ENCODE measurements around the gene TUBB1. TPM values are rescaled to one million over a fixed set of nuclear protein-coding genes. Genes with fewer than 3 reads are reported as not detected.

The TUBB1 gene
- total and polyA plus RNA-seq, 2 of the 13 experiments (the other 11 are each of a cell fraction or from before 2014, with no cell fraction given), result 0.11 to 57.6 TPM

DNA sequence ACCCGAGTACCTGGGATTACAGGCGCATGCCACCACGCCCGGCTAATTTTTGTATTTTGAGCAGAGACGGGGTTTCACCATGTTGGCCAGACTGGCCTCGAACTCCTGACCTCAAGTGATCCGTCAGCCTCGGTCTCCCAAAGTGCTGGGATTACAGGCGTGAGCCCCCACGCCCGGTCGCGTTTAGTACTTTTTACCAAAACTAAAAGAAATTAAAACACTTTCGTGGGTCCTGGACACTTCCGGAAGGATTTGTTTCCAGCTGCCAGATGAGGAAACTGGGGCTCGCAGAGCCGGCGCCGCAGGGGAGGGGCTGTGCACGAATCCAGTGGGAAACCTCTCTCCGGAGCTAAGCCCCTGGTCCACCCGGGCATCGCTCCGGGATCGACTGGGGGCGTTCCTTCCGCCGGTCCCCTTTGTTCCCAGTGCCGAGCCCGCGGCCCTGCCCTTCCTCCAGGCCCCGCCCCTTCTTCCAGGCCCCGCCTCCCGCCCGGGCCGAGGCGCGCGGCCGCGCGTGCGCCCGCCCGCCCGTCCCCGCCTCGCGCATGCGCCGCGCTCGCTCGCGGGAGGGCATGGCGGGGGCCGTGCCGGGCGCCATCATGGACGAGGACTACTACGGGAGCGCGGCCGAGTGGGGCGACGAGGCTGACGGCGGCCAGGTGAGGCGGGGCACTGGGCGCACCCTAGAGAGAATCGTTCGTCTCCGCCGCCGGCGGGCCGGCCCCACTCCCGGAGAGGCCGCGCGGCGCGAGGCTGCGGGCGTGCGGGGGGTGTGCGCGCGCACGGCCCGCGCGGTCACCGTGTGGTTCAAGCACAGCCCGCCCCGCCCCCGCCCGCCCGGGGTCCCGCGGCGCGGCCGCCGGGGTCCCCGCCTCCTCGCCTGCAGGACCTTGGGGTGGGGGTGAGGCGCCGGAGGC lies 38.3 kb upstream of the TUBB1 start, which contains the start of gene NELFCD (continued):
- no peak for TF ChIP-seq SNRNP70 (IDR thresholded peaks at IDR 0.05; ENCODE audit: low read depth, low read length)
- TF ChIP-seq, protein P1, sequence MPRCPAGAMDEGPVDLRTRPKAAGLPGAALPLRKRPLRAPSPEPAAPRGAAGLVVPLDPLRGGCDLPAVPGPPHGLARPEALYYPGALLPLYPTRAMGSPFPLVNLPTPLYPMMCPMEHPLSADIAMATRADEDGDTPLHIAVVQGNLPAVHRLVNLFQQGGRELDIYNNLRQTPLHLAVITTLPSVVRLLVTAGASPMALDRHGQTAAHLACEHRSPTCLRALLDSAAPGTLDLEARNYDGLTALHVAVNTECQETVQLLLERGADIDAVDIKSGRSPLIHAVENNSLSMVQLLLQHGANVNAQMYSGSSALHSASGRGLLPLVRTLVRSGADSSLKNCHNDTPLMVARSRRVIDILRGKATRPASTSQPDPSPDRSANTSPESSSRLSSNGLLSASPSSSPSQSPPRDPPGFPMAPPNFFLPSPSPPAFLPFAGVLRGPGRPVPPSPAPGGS (CRISPR knock-in tag; IDR thresholded peaks at IDR 0.05), result peak; percentile 28; the same call in 1 of the 2 replicates
- peak; percentile 83; the same call in 1 of the 2 replicates for TF ChIP-seq ZNF879 (CRISPR knock-in tag; IDR thresholded peaks at IDR 0.05)
- peak; percentile 76 for TF ChIP-seq ZNF501 (CRISPR knock-in tag; IDR thresholded peaks at IDR 0.05)
- TF ChIP-seq ZEB1 (IDR thresholded peaks at IDR 0.05; ENCODE audit: insufficient replicate concordance, low read depth), result no peak
- TF ChIP-seq ZNF607 (CRISPR knock-in tag; IDR thresholded peaks at IDR 0.05; ENCODE audit: borderline replicate concordance), result no peak
- no peak; the same call in 1 of the 2 replicates for TF ChIP-seq KDM5A (IDR thresholded peaks at IDR 0.05; ENCODE audit: borderline replicate concordance, low read length)
- TF ChIP-seq, protein P2, sequence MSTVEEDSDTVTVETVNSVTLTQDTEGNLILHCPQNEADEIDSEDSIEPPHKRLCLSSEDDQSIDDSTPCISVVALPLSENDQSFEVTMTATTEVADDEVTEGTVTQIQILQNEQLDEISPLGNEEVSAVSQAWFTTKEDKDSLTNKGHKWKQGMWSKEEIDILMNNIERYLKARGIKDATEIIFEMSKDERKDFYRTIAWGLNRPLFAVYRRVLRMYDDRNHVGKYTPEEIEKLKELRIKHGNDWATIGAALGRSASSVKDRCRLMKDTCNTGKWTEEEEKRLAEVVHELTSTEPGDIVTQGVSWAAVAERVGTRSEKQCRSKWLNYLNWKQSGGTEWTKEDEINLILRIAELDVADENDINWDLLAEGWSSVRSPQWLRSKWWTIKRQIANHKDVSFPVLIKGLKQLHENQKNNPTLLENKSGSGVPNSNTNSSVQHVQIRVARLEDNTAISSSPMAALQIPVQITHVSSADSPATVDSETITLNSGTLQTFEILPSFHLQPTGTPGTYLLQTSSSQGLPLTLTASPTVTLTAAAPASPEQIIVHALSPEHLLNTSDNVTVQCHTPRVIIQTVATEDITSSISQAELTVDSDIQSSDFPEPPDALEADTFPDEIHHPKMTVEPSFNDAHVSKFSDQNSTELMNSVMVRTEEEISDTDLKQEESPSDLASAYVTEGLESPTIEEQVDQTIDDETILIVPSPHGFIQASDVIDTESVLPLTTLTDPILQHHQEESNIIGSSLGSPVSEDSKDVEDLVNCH (CRISPR knock-in tag; IDR thresholded peaks at IDR 0.05), result no peak
- TF ChIP-seq, protein P3, sequence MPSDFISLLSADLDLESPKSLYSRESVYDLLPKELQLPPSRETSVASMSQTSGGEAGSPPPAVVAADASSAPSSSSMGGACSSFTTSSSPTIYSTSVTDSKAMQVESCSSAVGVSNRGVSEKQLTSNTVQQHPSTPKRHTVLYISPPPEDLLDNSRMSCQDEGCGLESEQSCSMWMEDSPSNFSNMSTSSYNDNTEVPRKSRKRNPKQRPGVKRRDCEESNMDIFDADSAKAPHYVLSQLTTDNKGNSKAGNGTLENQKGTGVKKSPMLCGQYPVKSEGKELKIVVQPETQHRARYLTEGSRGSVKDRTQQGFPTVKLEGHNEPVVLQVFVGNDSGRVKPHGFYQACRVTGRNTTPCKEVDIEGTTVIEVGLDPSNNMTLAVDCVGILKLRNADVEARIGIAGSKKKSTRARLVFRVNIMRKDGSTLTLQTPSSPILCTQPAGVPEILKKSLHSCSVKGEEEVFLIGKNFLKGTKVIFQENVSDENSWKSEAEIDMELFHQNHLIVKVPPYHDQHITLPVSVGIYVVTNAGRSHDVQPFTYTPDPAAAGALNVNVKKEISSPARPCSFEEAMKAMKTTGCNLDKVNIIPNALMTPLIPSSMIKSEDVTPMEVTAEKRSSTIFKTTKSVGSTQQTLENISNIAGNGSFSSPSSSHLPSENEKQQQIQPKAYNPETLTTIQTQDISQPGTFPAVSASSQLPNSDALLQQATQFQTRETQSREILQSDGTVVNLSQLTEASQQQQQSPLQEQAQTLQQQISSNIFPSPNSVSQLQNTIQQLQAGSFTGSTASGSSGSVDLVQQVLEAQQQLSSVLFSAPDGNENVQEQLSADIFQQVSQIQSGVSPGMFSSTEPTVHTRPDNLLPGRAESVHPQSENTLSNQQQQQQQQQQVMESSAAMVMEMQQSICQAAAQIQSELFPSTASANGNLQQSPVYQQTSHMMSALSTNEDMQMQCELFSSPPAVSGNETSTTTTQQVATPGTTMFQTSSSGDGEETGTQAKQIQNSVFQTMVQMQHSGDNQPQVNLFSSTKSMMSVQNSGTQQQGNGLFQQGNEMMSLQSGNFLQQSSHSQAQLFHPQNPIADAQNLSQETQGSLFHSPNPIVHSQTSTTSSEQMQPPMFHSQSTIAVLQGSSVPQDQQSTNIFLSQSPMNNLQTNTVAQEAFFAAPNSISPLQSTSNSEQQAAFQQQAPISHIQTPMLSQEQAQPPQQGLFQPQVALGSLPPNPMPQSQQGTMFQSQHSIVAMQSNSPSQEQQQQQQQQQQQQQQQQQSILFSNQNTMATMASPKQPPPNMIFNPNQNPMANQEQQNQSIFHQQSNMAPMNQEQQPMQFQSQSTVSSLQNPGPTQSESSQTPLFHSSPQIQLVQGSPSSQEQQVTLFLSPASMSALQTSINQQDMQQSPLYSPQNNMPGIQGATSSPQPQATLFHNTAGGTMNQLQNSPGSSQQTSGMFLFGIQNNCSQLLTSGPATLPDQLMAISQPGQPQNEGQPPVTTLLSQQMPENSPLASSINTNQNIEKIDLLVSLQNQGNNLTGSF (CRISPR knock-in tag; IDR thresholded peaks at IDR 0.05), result no peak
- TF ChIP-seq ZNF841 (CRISPR knock-in tag; IDR thresholded peaks at IDR 0.05; ENCODE audit: borderline replicate concordance), result no peak
- peak; percentile 39; the same call in 1 of the 2 replicates for TF ChIP-seq TOE1 (CRISPR knock-in tag; IDR thresholded peaks at IDR 0.05)
- TF ChIP-seq NR2F2 (IDR thresholded peaks at IDR 0.05; ENCODE audit: borderline replicate concordance, low read depth), result no peak
- TF ChIP-seq MEF2D (CRISPR knock-in tag; IDR thresholded peaks at IDR 0.05), result peak; percentile 71
- TF ChIP-seq ZNF564 (CRISPR knock-in tag; IDR thresholded peaks at IDR 0.05), result no peak
- peak; percentile 38; the same call in 1 of the 2 replicates for TF ChIP-seq ZBTB38 (CRISPR knock-in tag; IDR thresholded peaks at IDR 0.05)
- TF ChIP-seq, protein P4, sequence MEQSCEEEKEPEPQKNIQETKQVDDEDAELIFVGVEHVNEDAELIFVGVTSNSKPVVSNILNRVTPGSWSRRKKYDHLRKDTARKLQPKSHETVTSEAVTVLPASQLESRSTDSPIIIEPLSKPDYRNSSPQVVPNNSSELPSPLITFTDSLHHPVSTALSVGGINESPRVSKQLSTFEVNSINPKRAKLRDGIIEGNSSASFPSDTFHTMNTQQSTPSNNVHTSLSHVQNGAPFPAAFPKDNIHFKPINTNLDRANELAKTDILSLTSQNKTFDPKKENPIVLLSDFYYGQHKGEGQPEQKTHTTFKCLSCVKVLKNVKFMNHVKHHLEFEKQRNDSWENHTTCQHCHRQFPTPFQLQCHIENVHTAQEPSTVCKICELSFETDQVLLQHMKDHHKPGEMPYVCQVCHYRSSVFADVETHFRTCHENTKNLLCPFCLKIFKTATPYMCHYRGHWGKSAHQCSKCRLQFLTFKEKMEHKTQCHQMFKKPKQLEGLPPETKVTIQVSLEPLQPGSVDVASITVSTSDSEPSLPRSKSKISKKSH (CRISPR knock-in tag; IDR thresholded peaks at IDR 0.05; ENCODE audit: borderline replicate concordance), result peak; percentile 46; the same call in 1 of the 2 replicates
